HG02678 (cell line): ENCODE measurements around the gene LRRC8E.
"Not testable (repeated sequence)": the region's sequence is repeated elsewhere in the genome, so short reads cannot be mapped to it uniquely, and the experiment has no call there.

Experiments used
- ATAC-seq: cut with Tn5 transposase; IDR thresholded peaks from one replicate; pipeline ENCODE4 v1.9.1; 2021; ENCODE audit warnings: mild to moderate bottlenecking, moderate library complexity; ENCODE audit not compliant: unreplicated experiment

LRRC8E gene

DNA sequence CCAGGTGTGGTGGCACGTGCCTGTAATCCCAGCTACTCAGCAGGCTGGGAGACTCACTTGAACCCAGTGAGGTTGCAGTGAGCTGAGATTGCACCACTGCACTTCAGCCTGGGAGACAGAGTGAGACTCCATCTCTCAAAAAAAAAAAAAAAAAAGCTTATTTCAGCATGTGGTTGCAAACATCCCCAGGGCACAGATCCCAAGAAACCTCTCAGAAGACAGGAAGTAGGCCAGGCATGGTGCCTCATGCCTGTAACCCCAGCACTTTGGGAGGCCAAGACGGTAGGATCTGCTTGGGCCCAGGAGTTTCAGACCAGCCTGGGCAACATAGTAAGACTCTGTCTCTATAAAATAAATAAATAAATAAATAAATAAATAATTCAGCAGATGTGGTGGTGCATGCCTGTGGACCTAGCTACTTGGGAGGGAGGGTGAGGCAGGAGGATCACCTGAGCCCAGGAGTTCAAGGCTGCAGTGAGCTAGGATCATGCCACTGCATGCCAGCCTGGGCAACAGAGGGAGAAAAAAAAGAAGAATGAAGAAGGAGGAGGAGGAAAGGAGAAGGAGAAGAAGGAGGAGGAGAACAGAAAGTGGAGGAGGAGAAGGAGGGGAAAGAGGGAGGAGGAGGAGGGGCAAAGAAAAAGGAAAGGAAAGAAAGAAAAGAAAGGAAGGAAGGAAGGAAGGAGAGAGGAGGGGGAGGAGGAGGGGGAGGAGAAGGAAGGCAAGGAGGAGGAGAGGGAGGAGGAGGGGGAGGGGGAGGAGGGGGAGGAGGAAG lies 4.3 kb upstream of the LRRC8E start:
- ATAC-seq: no peak

- ATAC-seq: no peak
These were observed 2.5 kb upstream of the LRRC8E start for GRCh38 chr19:7885818-7886217.

DNA sequence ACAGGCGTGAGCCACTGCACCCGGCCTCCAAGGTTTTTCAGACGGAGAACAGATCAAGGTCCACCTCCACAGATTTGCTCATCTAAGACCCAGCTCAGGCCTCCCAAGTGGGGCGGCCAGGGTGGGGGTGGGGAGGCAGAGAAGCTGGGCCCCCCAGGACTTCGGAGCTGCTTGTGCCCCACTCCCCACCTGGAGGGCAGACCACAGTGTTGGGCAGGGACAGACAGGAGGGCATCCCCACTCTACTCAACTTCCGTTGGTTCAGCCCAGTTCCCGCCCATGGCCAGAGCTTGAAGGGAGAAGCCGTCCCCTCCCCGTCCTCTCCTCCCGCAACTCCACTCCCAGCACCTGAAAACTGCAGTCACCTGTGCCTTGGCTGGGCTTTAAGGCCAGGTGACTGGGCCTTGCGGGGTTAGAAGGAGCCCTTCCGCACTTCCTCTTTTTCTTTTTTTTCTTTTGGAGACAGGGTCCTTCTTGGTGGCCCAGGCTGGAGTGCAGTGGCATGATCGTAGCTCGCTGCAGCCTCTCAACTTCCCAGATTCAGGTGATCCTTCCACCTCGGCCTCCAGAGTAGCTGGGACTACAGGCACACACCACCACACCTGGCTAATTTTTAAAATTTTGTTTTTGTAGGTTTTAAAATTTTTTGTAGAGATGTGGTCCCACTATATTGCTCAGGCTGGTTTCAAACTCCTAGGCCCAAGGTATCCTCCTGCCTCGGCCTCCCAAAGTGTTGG lies 734 bp upstream of the LRRC8E start:
- ATAC-seq: no peak

DNA sequence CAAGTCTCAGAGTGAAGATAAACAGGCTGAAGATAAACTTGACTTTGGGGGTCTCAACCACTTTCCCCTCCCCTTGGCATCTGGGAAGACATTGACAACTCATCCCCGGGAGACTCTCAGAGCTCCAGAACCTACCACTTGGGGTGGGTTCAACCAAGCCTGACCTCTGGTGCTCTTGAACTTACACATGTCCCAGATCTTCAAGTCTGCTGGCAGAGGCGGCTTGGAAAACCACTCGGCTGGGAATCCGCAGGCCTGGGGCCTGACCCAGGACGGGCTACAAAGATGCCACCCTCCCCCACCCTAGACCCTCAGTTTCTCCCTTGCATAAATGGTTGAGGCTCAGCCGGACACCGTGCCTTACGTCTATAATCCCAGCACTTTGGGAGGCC lies 512 bp downstream of the LRRC8E start:
- ATAC-seq: no peak

- not testable (repeated sequence) for ATAC-seq
These were observed 5.2 kb downstream of the LRRC8E start for GRCh38 chr19:7893362-7894101.

DNA sequence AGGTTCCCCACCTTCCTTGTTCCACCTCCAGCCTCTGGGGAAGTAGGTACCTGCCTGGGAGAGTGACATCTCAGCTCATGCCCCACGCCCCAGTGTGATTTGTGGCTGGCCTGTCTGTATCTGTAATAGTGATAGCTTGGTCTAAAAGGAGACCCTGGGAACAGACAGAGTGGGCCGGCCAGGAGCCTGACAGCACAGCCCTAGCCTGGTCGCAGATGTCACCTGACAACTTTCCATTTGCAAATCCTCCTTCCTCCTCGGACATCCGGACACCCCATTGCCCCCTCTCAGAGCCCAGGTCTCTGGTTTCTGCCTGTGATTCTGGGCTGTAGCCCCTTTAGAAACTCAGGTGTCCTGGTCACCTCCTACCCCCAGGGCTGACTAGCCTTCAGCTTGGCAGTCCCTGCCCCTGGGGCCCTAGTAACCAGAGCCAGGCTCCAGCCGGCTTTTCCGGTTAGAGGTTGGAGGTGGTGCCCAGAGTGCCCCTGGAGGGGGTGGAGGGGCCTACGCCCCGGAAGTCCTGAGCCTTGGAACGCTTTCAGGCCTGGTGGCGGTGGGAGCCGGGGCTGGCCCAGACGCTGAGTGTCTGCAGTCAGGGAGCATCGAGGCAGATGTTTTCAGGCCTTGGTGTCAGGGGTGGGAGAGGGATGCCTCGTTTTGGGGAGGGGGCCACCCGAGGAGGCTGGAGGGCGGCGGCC lies 6.5 kb downstream of the LRRC8E start:
- ATAC-seq: no peak

- no peak for ATAC-seq
These were observed 7.3 kb downstream of the LRRC8E start for GRCh38 chr19:7895565-7895964.

DNA sequence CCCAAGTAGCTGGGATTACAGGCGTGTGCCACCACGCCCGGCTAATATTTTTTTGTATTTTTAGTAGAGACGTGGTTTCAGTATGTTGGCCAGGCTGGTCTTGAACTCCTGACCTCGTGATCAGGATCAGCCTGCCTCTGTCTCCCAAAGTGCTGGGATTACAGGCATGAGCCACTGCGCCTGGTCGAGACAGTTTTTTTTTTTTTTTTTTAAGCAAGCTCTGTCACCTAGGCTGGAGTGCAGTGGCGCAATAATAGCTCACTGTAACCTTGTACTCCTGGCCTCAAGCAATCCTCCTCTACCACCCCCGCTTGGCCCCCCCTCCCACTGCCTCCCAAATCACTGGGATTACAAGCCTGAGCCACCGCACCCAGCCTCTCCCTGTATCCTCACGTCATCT lies 9.0 kb downstream of the LRRC8E start:
- no peak for ATAC-seq

DNA sequence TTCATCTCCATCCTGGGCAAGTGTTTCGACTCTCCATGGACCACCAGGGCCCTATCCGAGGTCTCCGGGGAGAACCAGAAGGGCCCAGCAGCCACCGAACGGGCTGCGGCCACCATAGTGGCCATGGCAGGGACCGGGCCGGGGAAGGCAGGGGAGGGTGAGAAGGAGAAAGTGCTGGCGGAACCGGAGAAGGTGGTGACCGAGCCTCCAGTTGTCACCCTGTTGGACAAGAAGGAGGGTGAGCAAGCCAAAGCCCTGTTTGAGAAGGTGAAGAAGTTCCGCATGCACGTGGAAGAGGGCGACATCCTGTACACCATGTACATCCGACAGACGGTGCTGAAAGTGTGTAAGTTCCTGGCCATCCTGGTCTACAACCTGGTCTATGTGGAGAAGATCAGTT lies 10.7 kb downstream of the LRRC8E start:
- ATAC-seq: no peak

GRCh38 chr19:7899751-7900378 lies 11.6 kb downstream of the LRRC8E start:
- no peak for ATAC-seq

DNA sequence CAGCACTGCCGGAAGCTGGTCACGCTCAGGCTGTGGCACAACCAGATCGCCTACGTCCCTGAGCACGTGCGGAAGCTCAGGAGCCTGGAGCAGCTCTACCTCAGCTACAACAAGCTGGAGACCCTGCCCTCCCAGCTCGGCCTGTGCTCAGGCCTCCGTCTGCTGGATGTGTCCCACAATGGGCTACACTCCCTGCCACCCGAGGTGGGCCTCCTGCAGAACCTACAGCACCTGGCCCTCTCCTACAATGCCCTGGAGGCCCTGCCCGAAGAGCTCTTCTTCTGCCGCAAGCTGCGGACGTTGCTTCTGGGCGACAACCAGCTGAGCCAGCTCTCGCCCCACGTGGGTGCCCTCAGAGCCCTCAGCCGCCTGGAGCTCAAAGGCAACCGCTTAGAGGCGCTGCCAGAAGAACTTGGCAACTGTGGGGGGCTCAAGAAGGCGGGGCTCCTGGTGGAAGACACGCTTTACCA lies 12.1 kb downstream of the LRRC8E start:
- no peak for ATAC-seq

- no peak for ATAC-seq
These were observed 12.6 kb downstream of the LRRC8E start for GRCh38 chr19:7900931-7901330.

DNA sequence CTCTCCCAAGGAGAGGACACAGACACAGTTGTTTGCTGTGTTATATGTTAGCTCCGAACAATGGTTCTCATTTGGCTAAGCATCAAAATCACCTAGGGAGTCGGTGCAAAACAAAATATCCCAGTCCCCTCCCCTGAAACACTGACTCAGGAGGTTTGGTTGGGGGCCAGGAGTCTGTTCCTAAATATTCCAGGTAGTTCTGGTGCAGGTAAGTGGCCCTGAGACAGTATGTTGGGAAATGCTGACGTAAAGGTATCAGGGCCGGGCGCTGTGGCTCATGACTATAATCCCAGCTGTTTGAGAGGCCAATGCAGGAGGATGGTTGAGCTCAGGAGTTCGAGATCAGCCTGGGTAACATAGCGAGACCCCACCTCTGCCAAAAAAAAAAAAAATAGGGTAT lies 13.0 kb downstream of the LRRC8E start:
- ATAC-seq: no peak

DNA sequence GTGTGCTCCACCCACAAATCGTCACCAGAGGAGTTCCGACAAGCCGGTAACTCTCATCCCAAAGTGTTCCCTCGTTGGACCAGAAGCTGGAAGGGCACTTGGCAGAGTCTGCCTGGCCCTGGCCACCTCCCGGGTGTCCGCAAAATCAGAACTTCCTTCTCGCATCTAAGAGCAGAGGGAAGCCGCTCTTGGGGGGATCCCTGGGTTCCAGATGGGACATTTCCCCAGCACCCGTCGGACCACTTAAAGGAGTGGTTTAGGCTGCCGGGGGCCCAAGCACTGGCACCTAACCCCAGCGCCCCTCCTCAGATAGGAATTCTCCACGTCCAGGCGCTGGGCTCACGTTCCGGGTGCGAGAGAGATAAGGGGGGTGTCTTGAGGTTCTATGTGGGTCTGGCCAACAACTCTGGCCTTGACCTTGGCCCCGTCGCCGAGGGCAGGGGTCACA lies 14.5 kb downstream of the LRRC8E start:
- ATAC-seq: no peak

DNA sequence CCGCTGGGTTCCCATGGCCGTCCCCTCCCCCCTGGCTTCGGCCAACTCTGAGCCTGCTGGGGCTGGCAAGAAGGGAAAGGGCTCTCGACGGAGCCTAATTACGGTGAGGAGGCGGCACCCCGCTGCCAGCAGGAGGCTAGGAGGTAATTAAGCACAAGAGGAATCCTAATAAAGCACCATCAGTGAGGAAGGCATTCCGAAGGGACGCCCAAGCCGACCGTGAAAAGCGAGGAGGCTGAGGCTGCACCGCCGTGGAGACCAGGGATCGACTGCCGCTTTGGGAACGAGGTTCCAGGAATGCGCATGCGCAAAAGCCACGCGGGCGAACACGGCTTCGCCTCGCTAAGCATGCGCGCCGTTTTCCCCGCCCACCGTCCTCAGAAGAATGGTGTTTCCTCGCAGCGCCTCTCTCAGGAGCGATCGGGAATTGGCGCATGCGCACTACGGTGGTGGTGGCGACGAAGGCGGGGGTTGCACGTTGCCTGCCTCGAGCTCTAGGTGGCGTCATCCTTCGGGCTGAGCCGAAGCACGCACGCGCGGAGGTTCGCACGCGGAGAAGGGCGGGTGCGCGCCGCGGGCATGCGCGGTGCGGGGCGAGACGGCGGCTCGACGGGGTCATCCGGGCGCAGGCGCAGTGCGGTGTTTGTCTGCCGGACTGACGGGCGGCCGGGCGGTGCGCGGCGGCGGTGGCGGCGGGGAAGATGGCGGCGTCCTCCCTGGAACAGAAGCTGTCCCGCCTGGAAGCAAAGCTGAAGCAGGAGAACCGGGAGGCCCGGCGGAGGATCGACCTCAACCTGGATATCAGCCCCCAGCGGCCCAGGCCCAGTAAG lies 15.1 kb downstream of the LRRC8E start, which contains the start of gene MAP2K7:
TSS of gene MAP2K7 (plus strand) at position 634 of the 830 bp plus-strand sequence. CDS start at position 702, 68 bp downstream.
- peak; percentile 88 for ATAC-seq

- peak; percentile 36 for ATAC-seq
These were observed 16.0 kb downstream of the LRRC8E start for GRCh38 chr19:7904074-7905020.

DNA sequence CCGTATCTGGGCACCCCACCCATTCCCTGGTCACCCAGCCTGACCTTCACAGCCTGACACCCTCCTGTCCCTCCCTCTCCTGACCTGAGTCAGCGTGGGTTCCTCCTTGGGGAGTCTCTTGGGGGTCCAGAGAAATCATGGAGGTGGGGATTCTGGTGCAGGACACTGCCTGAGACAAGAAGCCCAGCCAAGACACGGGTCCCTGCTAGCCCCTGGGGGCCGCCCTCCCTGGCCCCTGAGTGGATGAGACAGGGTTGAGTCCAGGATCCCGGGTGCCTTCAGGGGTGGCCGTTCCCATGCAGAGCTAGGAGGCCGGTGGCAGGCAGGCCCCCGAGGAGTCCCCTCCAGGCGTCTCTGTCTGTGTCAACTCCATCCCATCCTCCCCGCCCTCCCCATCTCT lies 17.0 kb downstream of the LRRC8E start:
- no peak for ATAC-seq

- ATAC-seq: no peak
These were observed 17.5 kb downstream of the LRRC8E start for GRCh38 chr19:7905859-7906258.
